ENCODE data around the gene PSMG4. TPM values are rescaled to one million over a fixed set of nuclear protein-coding genes. Genes with fewer than 3 reads are reported as not detected.

Gene PSMG4
- total and polyA plus RNA-seq, 2 of the 8 experiments (the other 6 are each of a cell fraction or from before 2014, with no cell fraction given): 40.6 to 113 TPM

DNA sequence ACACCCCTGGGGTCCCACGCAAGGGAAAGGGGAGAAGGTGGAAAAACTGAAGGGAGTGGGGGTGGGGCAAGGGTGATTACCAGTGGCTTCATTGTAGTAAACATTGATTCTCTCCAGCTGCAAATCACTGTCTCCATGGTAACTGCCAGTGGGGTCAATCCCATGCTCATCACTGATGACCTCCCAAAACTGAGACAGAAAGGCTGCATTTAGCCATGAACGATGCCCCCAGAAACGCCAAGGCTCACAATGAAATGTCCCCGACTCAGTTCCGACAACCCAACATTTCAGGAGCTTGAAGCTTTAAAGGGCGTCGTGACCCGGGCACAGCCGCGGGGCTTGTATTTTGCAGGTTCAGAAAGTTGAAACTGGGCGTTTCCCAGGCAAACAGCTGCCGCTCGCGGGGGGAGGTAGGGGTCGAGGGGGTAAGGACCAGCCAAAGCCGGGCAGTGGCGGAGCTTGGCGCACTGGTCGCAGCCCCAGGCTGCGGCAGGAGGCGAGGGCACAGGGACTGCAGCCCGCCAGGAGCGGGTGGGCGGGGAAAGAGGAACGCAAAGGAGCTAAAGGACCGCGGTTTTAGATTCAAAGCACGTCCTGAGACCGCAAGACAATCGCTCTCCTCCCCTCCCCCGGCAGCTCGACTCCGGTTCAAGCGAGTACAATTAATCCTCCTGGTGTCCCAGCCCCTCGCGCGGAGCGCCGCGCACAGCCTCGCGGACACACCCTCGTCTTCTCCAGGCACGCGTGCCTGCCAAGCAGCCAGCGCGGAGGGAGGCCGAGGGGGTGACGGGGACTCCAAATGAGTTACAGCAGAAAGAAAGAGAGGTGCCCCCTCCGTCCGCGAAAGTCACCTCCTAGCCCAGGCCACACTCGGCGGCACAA, 32.0 kb upstream of the PSMG4 start (continued):
- peak; percentile 22 to 31; a peak in 2 of 4 replicates for TF ChIP-seq SIN3A (conservative IDR thresholded peaks at IDR 0.05 in 1 of 2, IDR thresholded peaks at IDR 0.05 in 1 of 2; ENCODE audit: low read depth in 1 of 2, low read length in 2 of 2)
- TF ChIP-seq EGR1 (IDR thresholded peaks at IDR 0.05; ENCODE audit: borderline replicate concordance, low read depth, low read length): no peak
- peak; percentile 23; the same call in 1 of the 2 replicates for TF ChIP-seq TAF1 (IDR thresholded peaks at IDR 0.05; ENCODE audit: low read depth, low read length)
- no peak for TF ChIP-seq FOSL1 (IDR thresholded peaks at IDR 0.05; ENCODE audit: insufficient read depth, low read depth, low read length)
- no peak for TF ChIP-seq EZH2 (IDR thresholded peaks at IDR 0.05; ENCODE audit: low read depth, low read length, severe bottlenecking)
- no peak for TF ChIP-seq BACH1 (IDR thresholded peaks at IDR 0.05; ENCODE audit: low read length)
- no peak for TF ChIP-seq SP4 (IDR thresholded peaks at IDR 0.05; ENCODE audit: low read length)
- no peak for TF ChIP-seq CHD1 (IDR thresholded peaks at IDR 0.05; ENCODE audit: low read depth, low read length)
- no peak for TF ChIP-seq RFX5 (IDR thresholded peaks at IDR 0.05; ENCODE audit: borderline replicate concordance, low read depth, low read length)
- no peak for TF ChIP-seq TBP (IDR thresholded peaks at IDR 0.05; ENCODE audit: low read depth, low read length)
- TF ChIP-seq NRF1 (IDR thresholded peaks at IDR 0.05; ENCODE audit: low read depth, low read length): no peak
- no peak for TF ChIP-seq KDM4A (IDR thresholded peaks at IDR 0.05; ENCODE audit: low read depth, low read length, severe bottlenecking)
- TF ChIP-seq CEBPB (IDR thresholded peaks at IDR 0.05; ENCODE audit: low read depth, low read length): no peak
- TF ChIP-seq SAP30 (IDR thresholded peaks at IDR 0.05; ENCODE audit: insufficient read depth, insufficient replicate concordance, low read length): peak; percentile 77
- TF ChIP-seq SIX5 (IDR thresholded peaks at IDR 0.05; ENCODE audit: low read depth, low read length): no peak
- TF ChIP-seq CTBP2 (IDR thresholded peaks at IDR 0.05; ENCODE audit: borderline replicate concordance, insufficient read depth, insufficient read length, low read length): no peak
- no peak for TF ChIP-seq RNF2 (IDR thresholded peaks at IDR 0.05; ENCODE audit: borderline replicate concordance, low read depth, low read length, missing control alignments, poor library complexity, severe bottlenecking)
- TF ChIP-seq CBX5 (IDR thresholded peaks at IDR 0.05; ENCODE audit: low read depth, low read length): no peak
- TF ChIP-seq POLR2A (IDR thresholded peaks at IDR 0.05; ENCODE audit: control extremely low read depth in 1 of 2, low read depth in 2 of 2, low read length in 2 of 2): no peak
- TF ChIP-seq ASH2L (IDR thresholded peaks at IDR 0.05; ENCODE audit: low read length): peak; percentile 25
- TF ChIP-seq BCL11A (IDR thresholded peaks at IDR 0.05; ENCODE audit: low read depth in 2 of 2, low read length in 2 of 2): no peak
- TF ChIP-seq SP1 (IDR thresholded peaks at IDR 0.05; ENCODE audit: low read depth, low read length): no peak

All from H1 (cell line).